ENCODE results near the gene WDFY3.

DNA sequence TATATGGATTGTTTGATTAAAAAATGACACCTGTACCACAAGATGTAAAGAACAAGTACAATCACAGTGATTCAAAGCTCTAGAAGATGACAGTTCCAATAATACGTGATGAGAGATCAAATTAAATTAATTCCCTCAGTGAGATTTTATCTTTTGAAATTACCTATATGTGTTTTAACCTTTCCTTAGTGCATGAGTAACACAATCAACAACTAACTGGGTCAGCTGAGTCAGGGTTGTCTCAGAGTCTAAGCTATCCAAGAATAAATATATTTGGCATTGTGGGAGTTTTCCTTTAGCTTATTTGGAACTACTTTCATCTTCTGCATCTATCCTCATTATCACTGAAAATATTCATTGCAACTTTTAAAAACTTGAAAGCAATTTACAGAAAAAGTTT lies 162.8 kb downstream of the WDFY3 start:
- TF ChIP-seq CEBPB (IDR thresholded peaks at IDR 0.05) (no peak), CBX2 (IDR thresholded peaks at IDR 0.05; ENCODE audit: borderline replicate concordance, low read depth) (no peak), ZNF302 (CRISPR knock-in tag; IDR thresholded peaks at IDR 0.05) (no peak), SMC3 (IDR thresholded peaks at IDR 0.05) (no peak), RFX5 (IDR thresholded peaks at IDR 0.05) (no peak), POLR2AphosphoS2 (conservative IDR thresholded peaks at IDR 0.05; ENCODE audit: low read length) (no peak), EP300 (IDR thresholded peaks at IDR 0.05) (no peak), EHMT2 (IDR thresholded peaks at IDR 0.05; ENCODE audit: low read depth) (no peak), HOXB5 (CRISPR knock-in tag; IDR thresholded peaks at IDR 0.05) (no peak), POLR2A (IDR thresholded peaks at IDR 0.05; ENCODE audit: low read length) (no peak)
- TF ChIP-seq, protein P1, sequence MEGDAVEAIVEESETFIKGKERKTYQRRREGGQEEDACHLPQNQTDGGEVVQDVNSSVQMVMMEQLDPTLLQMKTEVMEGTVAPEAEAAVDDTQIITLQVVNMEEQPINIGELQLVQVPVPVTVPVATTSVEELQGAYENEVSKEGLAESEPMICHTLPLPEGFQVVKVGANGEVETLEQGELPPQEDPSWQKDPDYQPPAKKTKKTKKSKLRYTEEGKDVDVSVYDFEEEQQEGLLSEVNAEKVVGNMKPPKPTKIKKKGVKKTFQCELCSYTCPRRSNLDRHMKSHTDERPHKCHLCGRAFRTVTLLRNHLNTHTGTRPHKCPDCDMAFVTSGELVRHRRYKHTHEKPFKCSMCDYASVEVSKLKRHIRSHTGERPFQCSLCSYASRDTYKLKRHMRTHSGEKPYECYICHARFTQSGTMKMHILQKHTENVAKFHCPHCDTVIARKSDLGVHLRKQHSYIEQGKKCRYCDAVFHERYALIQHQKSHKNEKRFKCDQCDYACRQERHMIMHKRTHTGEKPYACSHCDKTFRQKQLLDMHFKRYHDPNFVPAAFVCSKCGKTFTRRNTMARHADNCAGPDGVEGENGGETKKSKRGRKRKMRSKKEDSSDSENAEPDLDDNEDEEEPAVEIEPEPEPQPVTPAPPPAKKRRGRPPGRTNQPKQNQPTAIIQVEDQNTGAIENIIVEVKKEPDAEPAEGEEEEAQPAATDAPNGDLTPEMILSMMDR (IDR thresholded peaks at IDR 0.05) = no peak
- TF ChIP-seq, protein P2, sequence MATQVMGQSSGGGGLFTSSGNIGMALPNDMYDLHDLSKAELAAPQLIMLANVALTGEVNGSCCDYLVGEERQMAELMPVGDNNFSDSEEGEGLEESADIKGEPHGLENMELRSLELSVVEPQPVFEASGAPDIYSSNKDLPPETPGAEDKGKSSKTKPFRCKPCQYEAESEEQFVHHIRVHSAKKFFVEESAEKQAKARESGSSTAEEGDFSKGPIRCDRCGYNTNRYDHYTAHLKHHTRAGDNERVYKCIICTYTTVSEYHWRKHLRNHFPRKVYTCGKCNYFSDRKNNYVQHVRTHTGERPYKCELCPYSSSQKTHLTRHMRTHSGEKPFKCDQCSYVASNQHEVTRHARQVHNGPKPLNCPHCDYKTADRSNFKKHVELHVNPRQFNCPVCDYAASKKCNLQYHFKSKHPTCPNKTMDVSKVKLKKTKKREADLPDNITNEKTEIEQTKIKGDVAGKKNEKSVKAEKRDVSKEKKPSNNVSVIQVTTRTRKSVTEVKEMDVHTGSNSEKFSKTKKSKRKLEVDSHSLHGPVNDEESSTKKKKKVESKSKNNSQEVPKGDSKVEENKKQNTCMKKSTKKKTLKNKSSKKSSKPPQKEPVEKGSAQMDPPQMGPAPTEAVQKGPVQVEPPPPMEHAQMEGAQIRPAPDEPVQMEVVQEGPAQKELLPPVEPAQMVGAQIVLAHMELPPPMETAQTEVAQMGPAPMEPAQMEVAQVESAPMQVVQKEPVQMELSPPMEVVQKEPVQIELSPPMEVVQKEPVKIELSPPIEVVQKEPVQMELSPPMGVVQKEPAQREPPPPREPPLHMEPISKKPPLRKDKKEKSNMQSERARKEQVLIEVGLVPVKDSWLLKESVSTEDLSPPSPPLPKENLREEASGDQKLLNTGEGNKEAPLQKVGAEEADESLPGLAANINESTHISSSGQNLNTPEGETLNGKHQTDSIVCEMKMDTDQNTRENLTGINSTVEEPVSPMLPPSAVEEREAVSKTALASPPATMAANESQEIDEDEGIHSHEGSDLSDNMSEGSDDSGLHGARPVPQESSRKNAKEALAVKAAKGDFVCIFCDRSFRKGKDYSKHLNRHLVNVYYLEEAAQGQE (IDR thresholded peaks at IDR 0.05) = no peak
- TF ChIP-seq, protein P3, sequence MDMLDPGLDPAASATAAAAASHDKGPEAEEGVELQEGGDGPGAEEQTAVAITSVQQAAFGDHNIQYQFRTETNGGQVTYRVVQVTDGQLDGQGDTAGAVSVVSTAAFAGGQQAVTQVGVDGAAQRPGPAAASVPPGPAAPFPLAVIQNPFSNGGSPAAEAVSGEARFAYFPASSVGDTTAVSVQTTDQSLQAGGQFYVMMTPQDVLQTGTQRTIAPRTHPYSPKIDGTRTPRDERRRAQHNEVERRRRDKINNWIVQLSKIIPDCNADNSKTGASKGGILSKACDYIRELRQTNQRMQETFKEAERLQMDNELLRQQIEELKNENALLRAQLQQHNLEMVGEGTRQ (IDR thresholded peaks at IDR 0.05) = no peak
- TF ChIP-seq, protein P4, sequence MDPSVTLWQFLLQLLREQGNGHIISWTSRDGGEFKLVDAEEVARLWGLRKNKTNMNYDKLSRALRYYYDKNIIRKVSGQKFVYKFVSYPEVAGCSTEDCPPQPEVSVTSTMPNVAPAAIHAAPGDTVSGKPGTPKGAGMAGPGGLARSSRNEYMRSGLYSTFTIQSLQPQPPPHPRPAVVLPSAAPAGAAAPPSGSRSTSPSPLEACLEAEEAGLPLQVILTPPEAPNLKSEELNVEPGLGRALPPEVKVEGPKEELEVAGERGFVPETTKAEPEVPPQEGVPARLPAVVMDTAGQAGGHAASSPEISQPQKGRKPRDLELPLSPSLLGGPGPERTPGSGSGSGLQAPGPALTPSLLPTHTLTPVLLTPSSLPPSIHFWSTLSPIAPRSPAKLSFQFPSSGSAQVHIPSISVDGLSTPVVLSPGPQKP (IDR thresholded peaks at IDR 0.05; ENCODE audit: low read depth, low read length) = no peak
